Endometrium (tissue), 2 donors: ENCODE results near the gene AGBL4.

Experiments
- FAIRE-seq: peaks from 2 replicates; lab custom pipeline; 2012; peaks lifted over from hg19 to GRCh38; lab: Jason Lieb, UNC
- donor health status: control.
- donor health status: control.

AGBL4 gene

DNA sequence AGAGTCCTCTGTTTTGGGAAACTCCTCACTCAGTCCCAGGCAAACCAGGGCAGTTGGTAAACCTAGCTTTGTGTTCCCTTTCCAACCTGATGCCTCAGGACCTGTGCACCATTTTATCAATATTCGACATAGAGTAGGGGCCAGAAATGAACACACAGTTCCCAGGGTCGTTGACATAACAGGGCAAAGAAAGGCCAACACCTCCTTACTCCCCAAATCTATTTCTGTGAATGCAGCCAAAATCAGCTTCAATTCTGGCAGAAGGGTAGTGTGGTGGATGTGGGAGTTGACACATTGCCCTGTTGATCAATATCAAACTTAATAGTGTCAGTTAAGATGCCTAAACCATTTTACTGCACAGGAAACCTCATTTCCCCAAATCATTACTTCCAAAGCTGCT is 1447.2 kb downstream of the AGBL4 start:
- no peak for FAIRE-seq

DNA sequence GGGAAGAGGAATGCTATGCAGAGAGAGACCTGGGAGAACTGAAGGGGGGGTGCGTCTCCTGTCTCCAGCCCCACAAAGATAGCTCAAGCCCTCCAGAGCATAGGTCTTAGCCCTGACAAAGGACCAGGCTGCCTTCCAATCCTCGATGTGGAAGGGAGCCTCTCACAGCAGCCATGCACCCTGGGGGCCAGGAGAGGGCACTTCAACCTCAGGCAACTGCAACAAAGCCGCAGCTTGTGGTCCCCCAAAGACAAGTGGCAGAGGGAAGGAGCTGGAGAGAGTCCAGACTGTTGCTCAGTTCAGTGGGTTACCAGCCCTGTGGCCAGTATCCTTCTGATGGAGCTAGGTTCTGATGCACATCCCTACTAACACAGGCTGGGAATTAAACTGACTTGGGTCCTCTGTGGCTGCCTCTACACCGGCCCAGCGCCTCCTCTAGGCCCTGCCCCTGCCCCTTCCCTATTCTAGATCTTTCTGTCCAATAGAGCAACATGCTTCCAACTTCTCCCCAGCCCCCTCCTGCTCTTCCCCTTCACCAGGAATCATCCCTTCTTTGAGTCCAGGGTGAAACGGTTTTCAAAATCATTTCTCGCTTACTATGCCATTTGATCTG is 1451.0 kb downstream of the AGBL4 start:
- no peak for FAIRE-seq

DNA sequence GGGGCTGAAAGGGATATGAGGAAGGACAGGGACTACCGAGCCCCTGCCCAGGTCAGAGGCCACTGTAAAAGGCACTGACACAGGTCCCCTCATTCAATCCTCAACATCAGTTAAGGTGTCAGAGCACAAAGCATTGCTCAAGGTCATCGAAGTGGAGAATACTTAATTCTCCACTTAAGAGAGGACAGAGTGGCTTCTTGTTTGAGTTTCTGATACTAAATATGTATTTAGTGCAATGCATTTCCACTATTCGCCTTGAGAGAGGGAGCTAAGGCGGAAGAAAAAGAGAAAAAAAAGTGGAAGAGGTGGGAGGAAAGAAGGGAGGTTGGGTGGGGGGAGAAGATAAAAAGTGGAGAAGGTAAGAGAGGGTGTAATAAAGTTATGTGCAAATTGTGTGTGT is 1451.6 kb downstream of the AGBL4 start:
- no peak for FAIRE-seq

DNA sequence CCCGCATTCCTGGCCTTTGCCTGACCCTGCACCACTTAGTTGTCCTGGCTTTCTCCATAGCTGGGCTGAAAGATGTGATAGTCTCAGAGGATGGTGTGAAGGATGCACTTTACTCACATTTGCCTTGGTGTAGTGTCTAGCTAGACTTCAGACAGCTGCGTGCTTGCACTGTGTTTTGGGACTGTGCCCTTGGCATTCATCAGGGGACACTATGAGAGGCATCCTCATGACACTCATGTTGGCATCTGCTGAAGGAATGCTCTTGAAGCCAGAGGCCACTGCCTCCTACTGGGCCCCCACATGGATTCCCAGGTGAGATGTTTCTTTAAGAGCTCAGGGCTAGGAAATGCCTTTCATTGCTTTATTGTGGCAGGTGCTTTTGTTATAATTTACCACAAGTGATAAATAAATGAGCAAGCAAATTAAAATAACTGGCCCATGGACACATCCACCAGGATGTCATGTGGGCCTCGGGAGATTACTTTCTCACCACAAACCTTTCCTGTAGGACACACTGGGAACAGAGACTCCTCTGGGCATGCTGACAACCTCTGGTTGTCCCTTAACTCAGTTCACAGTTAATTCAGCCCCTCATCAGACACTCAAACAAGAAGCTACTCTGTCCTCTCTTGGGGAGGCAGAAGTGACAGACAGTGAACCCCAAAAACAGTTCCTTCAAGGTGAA is 1452.3 kb downstream of the AGBL4 start:
- FAIRE-seq, result no peak

DNA sequence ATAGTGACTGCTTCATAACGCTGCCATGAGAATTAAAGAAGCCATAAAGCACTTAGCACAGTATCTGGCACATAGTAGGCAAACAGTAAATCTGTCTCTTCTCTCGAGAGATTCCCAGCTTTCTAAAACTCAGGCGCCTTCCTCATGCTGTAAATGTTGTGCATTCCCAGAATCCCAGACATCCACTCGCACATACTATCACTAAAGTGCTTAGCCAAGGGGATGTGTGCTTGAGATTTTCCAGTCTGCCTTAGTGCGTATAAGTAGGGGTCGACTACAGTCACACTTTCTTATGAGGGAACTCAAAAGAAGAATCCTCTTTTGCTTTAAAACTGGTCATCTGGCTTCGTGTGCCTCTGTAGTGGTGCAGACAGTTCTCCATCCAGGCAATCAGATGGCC is 1453.2 kb downstream of the AGBL4 start:
- no peak for FAIRE-seq

DNA sequence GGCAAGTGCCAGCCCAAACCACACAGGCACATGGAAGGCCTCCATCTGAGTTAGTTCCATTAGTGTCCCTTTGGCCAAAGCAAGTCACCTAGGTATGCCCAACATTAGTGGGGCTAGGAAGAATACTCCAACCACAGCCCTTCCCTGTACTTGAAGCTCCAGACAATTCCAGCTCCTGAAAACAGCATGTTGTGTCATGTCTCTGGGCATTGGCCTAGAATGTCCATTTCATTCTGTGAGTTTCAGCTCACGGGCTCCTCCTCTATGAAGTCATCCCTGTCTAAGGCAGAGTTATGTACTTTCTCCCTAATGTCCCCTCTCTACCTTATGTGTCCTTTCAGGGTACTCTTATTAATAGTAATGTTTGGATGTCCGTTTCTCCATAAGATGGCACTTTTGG is 1455.3 kb downstream of the AGBL4 start:
- FAIRE-seq, result no peak

DNA sequence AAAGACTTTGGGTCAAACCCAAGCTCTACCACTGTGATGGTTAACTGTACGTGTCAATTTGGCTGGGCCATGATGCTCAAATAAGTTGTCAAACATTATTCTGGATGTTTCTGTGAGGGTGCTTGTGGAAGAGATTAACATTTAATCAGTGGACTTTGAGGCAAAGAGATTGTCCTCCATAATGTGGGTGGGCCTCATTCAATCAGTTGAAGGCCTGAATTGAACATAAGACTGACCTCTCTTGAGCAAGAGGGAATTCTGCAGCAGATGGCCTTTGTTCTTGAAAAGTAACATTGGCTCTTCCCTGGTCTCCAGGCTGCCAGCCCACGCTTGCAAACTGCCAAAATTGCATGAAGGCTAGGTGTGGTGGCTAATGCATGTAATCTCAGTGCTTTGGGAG is 1457.3 kb downstream of the AGBL4 start:
- no peak for FAIRE-seq

DNA sequence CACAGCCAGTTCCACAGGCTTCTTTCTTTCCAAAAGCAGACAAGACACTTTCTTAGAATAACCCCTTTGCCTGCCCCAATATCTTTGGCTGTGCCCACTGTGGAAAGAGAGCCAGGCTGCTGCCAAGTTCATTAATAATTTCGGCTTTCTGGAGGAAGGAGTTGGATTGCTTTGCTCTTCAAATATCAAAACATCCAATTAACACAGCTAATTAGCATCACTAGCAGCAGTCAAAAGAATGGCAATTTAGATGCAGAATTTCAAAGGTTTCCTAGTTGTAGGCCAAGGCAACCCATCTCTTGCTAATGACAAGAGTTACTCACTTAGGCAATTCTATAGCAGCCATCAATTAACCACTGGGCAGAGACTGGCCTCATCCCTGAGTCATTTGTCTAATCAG is 1460.7 kb downstream of the AGBL4 start:
- no peak for FAIRE-seq

DNA sequence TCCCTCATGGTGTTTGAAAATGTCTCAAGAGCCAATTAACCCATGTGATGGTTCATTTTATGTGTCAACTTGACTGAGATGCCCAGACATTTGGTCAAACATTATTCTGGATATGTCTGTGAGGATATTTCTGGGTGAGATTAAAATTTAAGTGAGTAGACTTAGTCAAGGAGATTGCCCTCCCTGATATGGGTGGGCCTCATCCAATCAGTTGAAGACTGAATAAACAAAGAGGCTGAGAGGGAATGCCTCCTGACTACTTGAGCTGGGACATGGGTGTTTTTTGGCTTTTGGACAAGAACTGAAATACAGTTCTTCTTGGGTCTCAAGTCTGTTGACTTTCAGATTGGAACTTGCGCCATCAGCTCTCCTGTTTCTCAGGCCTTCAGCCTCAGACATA is 1462.3 kb downstream of the AGBL4 start:
- no peak for FAIRE-seq

DNA sequence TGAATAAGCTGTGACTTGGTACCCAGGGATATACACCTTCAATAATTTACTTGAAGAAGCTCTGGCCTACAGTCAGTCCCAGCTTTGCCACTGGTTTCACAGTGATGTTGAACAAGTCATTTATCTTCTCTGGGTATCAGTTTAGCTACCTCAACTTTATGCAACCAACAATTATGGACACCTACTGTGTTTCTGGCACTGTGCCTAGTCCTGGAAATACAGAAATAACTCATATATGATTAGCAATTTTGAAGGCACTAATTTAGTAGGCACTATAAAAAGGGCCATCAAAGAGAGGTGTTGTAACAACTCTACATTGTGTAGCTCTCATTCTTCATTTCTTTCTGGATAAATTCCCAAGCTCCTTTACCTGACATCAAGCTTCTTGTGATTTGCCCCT is 1463.2 kb downstream of the AGBL4 start:
- FAIRE-seq, result no peak

DNA sequence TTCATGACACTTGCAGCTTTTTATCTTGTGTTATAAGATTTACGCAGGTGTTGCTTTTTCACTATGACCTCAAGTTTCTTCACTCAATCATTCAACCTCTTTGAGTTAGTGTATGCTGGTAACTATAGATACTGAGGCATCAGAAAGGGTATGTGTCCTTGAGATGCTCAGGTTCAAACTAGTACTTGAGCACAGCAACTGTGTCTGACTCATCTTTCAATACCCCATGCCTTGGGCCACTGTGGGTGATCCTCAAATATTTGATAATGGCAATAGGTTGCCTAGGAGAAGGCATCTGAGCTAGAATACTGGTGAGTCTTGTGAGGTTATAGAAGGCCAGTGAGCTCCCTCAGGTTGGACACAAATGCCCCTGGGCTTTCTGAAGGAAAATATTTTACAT is 1463.6 kb downstream of the AGBL4 start:
- no peak for FAIRE-seq

DNA sequence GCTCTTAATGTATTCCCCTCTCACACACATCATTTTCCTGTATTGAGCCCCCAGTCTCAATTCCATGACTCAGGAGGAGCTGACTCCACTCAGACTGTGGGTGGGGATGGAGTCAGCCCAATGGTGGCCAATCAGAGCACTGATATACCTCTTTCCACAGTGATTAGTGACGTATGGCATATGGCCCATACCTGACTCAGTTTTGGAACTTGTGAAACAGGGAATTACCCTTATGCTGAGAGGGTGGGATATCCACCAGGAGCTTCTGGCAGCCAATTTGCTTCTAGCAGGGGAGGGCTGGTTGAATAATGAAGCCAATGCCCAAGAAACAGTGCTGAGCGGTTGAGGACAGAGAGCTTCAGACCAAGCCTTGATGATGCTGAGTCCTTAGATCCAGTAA is 1465.4 kb downstream of the AGBL4 start:
- no peak for FAIRE-seq

DNA sequence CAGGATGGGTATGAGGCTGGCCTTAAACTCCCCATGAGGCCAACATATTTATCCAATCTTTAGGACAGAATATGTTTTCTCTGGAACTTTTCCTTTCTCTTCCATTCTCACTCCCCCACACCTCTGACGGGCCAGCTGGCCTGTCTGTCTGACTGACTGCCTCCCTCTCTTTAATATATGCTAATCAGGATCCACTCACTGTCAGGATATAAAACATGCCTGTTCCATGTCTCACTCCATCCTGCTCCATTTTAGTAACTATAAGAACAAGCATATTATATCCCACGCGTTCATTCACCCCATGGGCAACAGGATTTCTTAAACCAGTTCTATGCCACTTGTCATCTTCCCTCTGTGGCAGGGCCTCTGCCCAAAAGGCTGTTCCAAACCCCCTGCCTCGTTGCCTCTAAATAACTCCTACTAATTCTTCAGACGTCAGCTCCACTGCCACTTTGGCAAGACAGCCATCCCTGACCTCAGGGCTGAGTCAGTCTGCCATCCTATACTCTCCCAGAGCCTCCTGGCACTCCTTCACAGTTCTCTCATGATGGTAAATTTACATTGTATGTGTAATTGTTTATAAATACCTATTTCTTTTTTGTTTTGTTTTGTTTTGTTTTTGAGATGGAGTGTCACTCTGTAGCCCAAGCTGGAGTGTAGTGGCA is 1467.4 kb downstream of the AGBL4 start:
- FAIRE-seq, result no peak

DNA sequence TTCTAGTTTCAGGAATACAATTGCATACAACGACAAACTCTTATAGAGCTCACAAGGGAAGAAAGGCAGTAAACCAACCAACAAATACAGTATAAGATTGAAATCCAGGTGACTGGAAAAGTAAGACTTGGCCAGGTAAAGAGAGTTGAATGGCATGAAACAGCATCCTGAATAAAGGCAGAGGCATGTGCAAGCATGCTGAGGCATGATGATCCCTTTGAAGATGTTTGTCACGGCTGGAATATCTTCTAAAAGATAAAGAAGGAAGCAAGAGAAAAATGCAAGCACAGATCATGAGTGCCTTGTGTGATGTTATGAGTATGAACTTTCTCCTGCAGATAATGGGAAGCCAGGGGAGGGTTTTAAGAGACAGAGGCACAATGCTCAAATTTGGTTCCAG is 1468.5 kb downstream of the AGBL4 start:
- no peak for FAIRE-seq

DNA sequence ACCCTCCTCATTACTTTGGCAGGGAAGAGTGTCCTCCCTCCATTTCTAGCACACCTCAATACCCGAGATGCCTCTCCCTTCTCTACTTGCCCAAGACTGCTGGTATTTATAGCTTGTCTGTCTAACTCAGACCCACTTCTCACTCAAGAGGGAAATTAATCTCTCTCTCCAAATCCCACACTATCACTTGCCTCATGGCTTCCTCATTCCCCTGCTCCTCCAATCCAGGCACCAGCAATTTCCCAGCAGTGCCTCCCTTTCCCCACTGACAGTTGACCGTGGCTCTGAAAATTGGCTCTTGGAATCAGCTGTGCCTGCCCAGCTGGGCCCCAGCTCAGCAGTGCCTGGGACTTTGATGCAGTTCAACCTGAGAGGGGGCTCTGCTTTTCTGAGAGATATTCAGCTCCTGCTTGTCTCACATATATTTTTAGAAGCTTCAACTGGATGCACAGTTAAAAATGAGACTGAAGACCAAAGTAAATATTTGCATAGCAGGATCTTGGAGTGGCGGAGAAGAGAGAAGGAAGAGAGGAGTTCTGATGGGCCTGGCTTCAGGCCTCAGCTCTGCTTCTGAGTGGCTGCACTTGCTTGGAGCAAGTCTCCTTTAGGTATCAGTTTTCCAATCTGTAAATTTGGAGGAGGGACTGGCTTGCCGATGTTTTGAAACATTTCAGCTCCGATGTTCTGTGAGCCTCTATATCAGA is 1470.7 kb downstream of the AGBL4 start:
- no peak for FAIRE-seq

DNA sequence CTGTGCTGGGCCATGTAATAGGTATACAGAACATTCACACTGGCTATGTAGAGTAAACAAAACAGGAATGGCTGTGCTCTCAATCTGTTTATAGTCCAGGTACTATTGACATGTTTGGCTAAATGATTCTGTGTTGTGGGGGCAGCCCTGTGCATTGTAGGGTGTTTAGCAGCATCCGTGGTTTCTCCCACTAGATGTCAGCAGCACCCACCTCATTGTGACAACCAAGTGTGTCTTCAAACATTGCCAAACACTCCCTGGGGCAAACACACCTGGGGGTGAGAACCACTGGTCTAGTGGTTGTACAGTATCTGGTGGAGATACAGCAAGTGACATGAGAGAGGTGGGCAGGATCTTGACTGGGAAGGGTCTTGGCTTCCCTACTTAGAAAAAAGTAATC is 1471.3 kb downstream of the AGBL4 start:
- no peak for FAIRE-seq

DNA sequence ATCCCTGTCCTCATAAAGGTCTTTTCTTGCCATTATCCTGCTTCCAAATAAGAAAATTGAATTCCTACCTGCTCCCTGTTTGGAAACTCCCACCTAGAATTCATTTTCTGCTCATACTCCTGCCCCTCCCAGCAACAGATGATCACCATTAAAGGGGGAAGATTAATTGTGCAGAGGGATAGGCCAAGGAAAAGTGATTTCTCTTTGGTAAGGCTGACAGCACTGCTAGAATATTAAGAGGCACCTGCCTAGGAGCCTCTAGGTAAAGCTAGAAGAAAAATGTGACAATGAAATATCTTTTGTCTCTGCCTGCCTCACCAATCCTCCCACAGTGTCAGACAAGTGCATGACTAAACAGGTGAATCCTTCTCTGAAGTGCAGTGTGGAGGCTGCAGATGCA is 1474.8 kb downstream of the AGBL4 start:
- no peak for FAIRE-seq

DNA sequence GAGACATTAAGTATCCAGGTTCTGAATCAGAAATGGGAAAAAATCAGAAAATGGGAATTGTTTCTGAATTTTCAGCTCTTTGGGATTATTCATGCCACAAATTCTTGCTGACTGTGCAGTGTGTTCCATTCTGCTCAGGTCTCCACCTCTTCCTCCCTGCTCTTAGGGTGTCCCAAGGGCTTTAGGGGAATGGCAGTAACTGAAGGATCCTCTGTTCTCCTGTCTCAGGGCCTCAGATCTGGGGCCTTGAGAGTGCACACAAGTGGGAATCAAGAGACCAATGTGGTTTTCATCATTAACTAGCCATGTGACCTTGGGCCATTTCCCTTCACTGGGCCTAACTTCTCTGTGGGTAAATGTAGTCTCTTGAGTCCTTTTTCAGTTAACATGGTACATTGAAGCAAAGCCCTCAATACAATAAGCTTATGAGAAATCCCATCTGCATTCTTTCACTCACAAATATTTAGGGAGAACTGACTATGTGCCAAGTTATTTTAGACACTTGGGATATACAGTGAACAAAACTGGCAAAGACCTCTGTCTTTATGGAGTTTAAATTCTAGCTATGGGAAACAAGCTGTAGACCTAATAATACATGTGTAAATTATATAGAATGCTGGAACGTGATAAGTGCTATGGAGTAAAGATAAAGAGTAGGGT is 1476.1 kb downstream of the AGBL4 start:
- no peak for FAIRE-seq

DNA sequence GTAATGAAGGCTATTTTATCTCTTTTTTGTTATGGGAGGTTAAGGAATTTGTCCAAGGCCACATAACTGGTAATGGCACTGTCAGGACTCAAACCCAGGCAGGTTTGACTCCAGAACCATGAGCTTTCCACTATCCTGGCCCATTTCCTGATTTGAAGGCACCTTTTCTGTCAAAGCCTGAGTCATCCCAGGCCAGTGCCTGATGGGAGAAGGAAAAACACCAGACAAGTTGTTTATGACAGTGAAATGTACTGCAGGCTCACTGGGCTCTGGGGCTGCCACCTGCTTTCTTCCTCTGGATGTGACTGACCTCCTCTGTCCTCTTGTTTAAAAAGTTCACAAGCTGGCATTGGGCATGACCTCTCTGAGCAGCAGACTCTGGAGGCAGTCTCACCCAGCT is 1479.9 kb downstream of the AGBL4 start:
- FAIRE-seq, result no peak

DNA sequence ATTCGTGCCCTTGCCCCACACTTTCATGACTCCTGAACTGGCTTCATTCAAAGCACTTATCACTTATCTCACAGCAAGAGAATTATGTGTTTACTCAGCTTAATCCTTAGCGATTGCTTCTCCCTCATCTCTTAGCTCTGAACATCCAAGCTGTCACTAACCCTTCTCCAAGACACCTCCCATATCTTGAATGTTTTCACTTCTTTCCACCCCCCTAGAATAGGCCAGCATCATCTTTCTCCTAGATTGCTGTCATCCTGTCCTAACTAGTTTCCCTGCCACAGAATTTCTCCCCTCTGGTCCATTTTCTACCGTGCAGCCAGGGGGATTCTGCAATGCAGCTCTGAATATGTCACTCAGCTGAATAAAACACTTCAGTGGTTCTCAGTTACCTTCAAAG is 1483.2 kb downstream of the AGBL4 start:
- no peak for FAIRE-seq

DNA sequence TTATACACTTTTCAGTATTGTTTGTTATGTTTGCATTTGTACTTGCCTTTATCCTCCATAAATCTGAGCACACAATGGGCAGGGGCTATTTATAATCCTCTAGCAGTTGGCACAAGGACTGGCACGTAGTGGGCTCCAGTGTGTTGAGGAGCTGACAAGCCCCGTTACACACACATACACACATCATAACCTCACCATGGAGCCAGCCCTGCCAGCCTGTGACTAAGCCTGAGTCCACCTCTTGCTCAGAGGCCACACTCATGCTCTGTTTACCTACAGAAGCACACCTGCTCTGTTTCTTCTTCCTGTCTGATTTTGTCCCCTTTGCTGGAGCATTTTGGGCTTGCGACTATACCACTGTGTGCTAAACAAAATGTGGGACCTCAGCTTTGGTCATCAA is 1487.3 kb downstream of the AGBL4 start:
- no peak for FAIRE-seq

DNA sequence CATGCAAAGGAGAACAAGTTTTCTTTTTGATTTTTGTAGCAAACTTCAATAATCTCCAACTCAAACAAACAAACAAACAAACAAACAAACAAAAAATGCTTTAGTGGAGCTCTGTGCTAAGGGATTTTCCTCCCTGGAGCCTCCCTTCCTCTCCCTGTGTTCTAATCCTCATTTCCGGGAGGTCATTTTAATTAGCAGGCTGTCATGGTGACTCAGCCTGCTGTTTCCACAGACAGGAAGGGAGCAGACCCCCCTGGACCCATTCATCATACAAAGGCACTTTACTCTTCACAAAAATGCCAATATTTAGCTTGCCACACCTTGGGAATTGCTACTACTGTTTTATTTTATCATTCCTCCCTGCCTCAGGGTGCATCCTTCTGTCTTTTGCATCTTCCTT is 1490.8 kb downstream of the AGBL4 start:
- no peak for FAIRE-seq
